Measurements from ENCODE around the gene TRAPPC8.
"Not testable (repeated sequence)": the region's sequence is repeated elsewhere in the genome, so short reads cannot be mapped to it uniquely, and the experiment has no call there.

The TRAPPC8 gene

DNA sequence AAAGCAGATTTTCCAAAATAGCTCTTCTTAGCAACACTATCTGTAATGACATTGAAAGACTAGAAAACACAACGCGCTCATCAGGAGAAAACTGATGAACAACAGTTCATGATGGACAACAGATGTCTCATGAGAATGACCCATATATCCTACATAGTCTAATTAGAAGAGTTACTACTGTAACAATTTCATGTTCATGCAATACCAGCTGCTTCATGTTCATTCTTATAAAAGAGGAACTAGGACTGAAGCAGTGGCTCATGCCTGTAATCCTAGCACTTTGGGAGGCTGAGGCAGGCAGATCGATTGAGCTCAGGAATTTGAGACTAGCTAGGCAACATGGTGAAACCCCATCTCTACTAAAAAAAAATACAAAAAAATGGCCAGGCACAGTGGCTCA, 22.7 kb downstream of the TRAPPC8 start:
- no peak for DNase-seq (ENCODE audit: extremely low read depth, insufficient read length)
- H3K4me3 ChIP-seq (replicated peaks; ENCODE audit: low read depth, low read length): no peak overlapping the region
- H3K27me3 ChIP-seq (replicated peaks; ENCODE audit: control insufficient read depth, insufficient read depth, low read length): no peaks in the 10 kb centered on the region
- H3K36me3 ChIP-seq (ENCODE audit: control insufficient read depth, insufficient read depth, low read length): no peaks in the 10 kb centered on the region; the same call in none of the 2 replicates
- no peak for TF ChIP-seq CTCF (IDR thresholded peaks at IDR 0.05; ENCODE audit: insufficient read depth, low read length, poor library complexity, severe bottlenecking)

DNA sequence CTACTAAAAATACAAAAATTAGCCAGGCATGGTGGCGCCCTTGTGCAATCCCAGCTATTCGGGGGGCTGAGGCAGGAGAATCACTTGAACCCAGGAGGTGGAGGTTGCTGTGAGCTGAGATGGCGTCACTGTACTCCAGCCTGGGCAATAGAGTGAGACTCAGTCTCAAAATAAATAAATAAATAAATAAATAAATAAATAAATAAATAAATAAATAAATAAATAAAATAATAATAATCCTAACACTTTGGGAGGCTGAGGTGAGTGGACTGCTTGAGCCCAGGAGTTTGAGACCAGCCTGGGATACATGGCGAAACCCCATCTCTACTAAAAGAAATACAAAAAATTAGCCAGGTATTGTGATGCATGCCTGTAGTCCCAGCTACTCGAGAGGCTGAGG, 23.6 kb downstream of the TRAPPC8 start:
- not testable (repeated sequence) for H3K36me3 ChIP-seq (ENCODE audit: control insufficient read depth, insufficient read depth, low read length); H3K27me3 ChIP-seq (replicated peaks; ENCODE audit: control insufficient read depth, insufficient read depth, low read length); DNase-seq (ENCODE audit: extremely low read depth, insufficient read length); H3K4me3 ChIP-seq (replicated peaks; ENCODE audit: low read depth, low read length)

DNA sequence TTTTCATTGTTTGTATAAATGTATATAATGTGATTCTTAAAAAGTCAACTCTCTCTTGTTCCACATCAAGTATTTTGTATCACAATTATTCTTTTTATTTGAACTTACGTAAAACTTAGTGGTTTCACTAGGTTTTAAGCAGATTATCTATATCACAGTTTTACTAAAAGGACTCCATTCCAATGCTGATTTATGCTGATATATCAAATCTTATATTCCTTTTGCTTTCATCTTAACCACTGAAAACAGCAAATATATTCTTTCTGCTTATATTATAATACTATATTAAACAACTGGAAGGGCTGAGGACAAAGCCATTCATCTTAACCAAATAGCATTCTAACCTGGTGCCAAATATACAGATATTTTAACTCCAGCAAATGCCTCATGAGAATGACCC, 24.2 kb downstream of the TRAPPC8 start:
- no peak for DNase-seq (ENCODE audit: extremely low read depth, insufficient read length)
- no peak overlapping the region for H3K4me3 ChIP-seq (replicated peaks; ENCODE audit: low read depth, low read length)
- H3K36me3 ChIP-seq (ENCODE audit: control insufficient read depth, insufficient read depth, low read length): peaks cover 2% of the 10 kb centered on the region
- no peak for TF ChIP-seq CTCF (IDR thresholded peaks at IDR 0.05; ENCODE audit: insufficient read depth, low read length, poor library complexity, severe bottlenecking)
- no peaks in the 10 kb centered on the region for H3K27me3 ChIP-seq (replicated peaks; ENCODE audit: control insufficient read depth, insufficient read depth, low read length)

GRCh38 chr18:31901063-31901462, 41.9 kb downstream of the TRAPPC8 start:
- no peaks in the 10 kb centered on the region for H3K27me3 ChIP-seq (replicated peaks; ENCODE audit: control insufficient read depth, insufficient read depth, low read length)
- no peak overlapping the region for H3K4me3 ChIP-seq (replicated peaks; ENCODE audit: low read depth, low read length)
- no peak for DNase-seq (ENCODE audit: extremely low read depth, insufficient read length)
- no peak for TF ChIP-seq CTCF (IDR thresholded peaks at IDR 0.05; ENCODE audit: insufficient read depth, low read length, poor library complexity, severe bottlenecking)
- peaks cover 5% of the 10 kb centered on the region for H3K36me3 ChIP-seq (ENCODE audit: control insufficient read depth, insufficient read depth, low read length)

- not testable (repeated sequence) for H3K27me3 ChIP-seq (replicated peaks; ENCODE audit: control insufficient read depth, insufficient read depth, low read length); H3K4me3 ChIP-seq (replicated peaks; ENCODE audit: low read depth, low read length); DNase-seq (ENCODE audit: extremely low read depth, insufficient read length); H3K36me3 ChIP-seq (ENCODE audit: control insufficient read depth, insufficient read depth, low read length)
Measured at GRCh38 chr18:31899771-31900170, 43.2 kb downstream of the TRAPPC8 start.

DNA sequence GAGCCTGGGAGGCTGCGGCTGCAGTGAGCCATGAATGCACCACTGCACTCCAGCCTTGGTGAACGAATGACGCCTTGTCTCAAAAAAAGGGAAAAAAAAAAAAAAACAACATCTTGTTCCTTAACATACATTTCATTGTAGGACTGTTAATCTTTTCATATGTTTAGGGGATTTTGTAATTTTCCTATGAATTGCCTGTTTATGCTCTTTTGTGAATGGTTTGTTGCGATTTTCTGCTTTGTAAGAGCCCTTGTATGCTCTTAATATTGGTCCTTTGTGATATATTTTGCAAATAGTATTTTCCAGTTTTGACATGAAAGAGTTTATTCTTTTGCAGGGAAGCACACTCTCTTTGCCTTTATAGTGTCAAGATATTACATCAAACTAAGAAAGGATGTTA, 50.0 kb downstream of the TRAPPC8 start:
- DNase-seq (ENCODE audit: extremely low read depth, insufficient read length): no peak
- Histone ChIP-seq H3K4me3 (replicated peaks; ENCODE audit: low read depth, low read length) (no peak overlapping the region), H3K27me3 (replicated peaks; ENCODE audit: control insufficient read depth, insufficient read depth, low read length) (no peaks in the 10 kb centered on the region), H3K36me3 (ENCODE audit: control insufficient read depth, insufficient read depth, low read length) (peaks cover 4% of the 10 kb centered on the region)
- TF ChIP-seq CTCF (IDR thresholded peaks at IDR 0.05; ENCODE audit: insufficient read depth, low read length, poor library complexity, severe bottlenecking): no peak

- peaks cover 4% of the 10 kb centered on the region for H3K36me3 ChIP-seq (ENCODE audit: control insufficient read depth, insufficient read depth, low read length)
Measured at GRCh38 chr18:31891566-31891965, 51.4 kb downstream of the TRAPPC8 start.

More at GRCh38 chr18:31891566-31891965, 51.4 kb downstream of the TRAPPC8 start:
- Histone ChIP-seq H3K4me3 (replicated peaks; ENCODE audit: low read depth, low read length) (no peak overlapping the region), H3K27me3 (replicated peaks; ENCODE audit: control insufficient read depth, insufficient read depth, low read length) (no peaks in the 10 kb centered on the region)
- no peak for DNase-seq (ENCODE audit: extremely low read depth, insufficient read length)
- TF ChIP-seq CTCF (IDR thresholded peaks at IDR 0.05; ENCODE audit: insufficient read depth, low read length, poor library complexity, severe bottlenecking): no peak
